ENCODE results near the gene SERPINB6. TPM values are rescaled to one million over a fixed set of nuclear protein-coding genes. Genes with fewer than 3 reads are reported as not detected.

The SERPINB6 gene
- total RNA-seq, 3 donors from 2014 or later (not counting 1 experiment from before 2014, with no cell fraction given), result 120 to 135 (median 129) TPM

DNA sequence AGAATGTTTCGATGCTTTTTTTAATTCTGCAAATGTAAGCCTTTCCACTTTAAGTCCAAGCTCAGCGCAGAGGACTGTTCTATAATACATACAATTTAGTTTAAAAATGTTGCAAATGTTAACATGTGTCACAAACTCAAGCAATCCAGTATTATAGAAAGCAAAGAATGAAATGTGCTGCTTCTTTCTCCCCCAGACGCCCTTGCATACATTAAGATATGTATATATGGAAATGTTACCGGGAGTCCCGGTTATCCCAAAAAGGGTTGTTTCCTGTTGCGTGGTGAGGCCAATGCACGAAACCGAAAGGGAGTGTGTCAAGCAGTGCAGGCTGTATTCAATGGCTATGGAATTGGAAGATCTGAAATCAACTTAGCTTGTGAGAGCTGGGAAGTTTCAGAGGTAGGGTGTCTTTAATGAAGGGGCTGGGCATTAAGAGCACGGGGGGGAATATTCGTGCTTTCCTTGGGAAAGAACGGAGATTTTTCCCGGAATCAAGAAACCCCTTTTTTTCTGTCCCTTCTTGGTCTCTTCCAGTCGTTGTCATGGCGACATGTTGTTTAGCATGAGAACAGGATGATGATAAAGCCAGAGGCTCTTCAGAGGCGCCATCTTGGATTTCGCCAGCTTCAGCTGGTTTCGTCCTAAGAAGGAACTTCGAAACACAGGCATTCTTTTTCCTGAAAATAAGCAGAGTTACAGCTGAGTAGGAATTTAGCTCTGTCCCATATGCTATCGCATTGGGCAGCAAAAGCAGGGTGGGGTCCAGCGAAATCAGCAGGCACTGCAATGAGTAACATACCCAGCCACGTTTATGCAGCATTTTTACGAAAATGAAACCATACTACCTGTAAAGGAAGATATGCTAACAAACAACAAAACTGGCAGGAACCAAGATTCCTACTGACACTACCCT lies 18.2 kb upstream of the SERPINB6 start:
- no peaks in the 10 kb centered on the region for H3K9me3 ChIP-seq (ENCODE audit: control insufficient read depth, insufficient read depth, low read length)
- 0% methylated on average over 20 of the region's 22 CpGs for WGBS (ENCODE audit: insufficient coverage)
- H3K27me3 Mint-ChIP-seq (ENCODE audit: low read depth in 2 of 2), result no peaks in the 10 kb centered on the region
- intact Hi-C loops (cut with micrococcal nuclease), result loop anchor here (1.0 to 2.0 kb wide), 7 partner anchors 17 to 223 kb away; partner anchors contain the start of gene TUBB2A
- H3K27ac ChIP-seq (ENCODE audit: low read length), result peak overlapping the region; percentile 96
- H3K4me1 Mint-ChIP-seq, result peaks cover 26 to 34% of the 10 kb centered on the region in 2 donors
- peak overlapping the region; percentile 95 to 99 for H3K27ac Mint-ChIP-seq
- H3K27me3 ChIP-seq (ENCODE audit: control insufficient read depth, insufficient read depth, low read length), result no peaks in the 10 kb centered on the region
- H3K4me3 Mint-ChIP-seq, result peak overlapping the region; percentile 96
- no peaks in the 10 kb centered on the region for H3K9me3 Mint-ChIP-seq
- H3K36me3 ChIP-seq (ENCODE audit: control insufficient read depth, insufficient read depth, low read length), result no peaks in the 10 kb centered on the region
- H3K36me3 Mint-ChIP-seq, result no peaks in the 10 kb centered on the region
- TF ChIP-seq, protein P1, sequence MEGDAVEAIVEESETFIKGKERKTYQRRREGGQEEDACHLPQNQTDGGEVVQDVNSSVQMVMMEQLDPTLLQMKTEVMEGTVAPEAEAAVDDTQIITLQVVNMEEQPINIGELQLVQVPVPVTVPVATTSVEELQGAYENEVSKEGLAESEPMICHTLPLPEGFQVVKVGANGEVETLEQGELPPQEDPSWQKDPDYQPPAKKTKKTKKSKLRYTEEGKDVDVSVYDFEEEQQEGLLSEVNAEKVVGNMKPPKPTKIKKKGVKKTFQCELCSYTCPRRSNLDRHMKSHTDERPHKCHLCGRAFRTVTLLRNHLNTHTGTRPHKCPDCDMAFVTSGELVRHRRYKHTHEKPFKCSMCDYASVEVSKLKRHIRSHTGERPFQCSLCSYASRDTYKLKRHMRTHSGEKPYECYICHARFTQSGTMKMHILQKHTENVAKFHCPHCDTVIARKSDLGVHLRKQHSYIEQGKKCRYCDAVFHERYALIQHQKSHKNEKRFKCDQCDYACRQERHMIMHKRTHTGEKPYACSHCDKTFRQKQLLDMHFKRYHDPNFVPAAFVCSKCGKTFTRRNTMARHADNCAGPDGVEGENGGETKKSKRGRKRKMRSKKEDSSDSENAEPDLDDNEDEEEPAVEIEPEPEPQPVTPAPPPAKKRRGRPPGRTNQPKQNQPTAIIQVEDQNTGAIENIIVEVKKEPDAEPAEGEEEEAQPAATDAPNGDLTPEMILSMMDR (IDR thresholded peaks at IDR 0.05), result peak; percentile 48
- peak overlapping the region; percentile 79 for H3K4me3 ChIP-seq (ENCODE audit: low read length)
- ATAC-seq, result peak; percentile 65 to 81 (median 77)
- H3K4me1 ChIP-seq (ENCODE audit: control insufficient read depth, insufficient read depth, low read length), result peaks cover 25% of the 10 kb centered on the region
- peak; percentile 67 to 98 for DNase-seq

DNA sequence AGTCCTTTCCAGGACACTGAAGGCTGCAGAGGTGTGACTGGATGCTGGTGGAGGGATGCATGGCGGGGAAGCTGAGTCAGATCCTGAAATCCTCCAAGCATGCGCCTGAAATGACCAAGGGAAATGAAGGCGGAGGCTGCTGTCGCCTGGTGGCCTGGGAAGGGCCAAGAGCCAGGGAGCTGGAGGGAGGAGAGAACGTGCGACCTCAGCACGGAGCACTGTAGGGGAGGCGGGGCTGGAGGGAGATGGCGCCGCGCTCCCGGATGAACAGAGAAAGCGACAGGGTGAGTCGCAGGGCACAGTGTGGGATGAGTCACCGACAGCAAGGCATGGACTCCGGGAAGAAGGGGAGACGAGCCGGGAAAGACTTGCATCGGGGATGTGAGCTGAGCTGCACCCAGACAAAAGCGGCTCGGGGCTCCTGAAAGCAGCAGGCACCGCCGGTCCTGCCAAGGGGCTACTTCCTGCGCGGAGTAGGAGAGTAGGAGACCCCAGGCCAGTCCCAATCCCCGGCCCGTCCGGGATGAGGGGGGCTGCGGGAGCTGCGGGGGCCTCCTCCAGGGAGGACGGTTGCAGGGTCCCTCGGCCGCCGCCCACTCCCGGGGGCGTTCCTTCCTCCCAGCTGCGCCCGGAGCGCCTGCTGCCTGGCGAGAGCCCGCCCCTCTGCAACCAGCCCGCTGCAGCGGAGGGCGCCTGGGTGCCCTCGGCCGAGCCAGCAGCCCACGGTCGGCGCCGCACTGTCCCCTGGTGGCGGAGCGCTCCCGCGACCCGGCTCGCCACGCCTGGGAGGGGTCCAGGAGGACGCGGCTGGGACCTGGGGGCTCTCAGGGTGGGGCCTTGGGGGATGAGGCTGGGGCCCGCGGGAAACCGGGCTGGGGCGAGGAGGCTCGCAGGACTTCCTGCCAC lies 17.3 kb upstream of the SERPINB6 start:
- peak; percentile 77 to 89 for DNase-seq
- Histone ChIP-seq H3K36me3 (ENCODE audit: control insufficient read depth, insufficient read depth, low read length) (no peaks in the 10 kb centered on the region), H3K27ac (ENCODE audit: low read length) (peak overlapping the region; percentile 96), H3K4me1 (ENCODE audit: control insufficient read depth, insufficient read depth, low read length) (peaks cover 25% of the 10 kb centered on the region), H3K27me3 (ENCODE audit: control insufficient read depth, insufficient read depth, low read length) (no peaks in the 10 kb centered on the region), H3K4me3 (ENCODE audit: low read length) (peak overlapping the region; percentile 79), H3K9me3 (ENCODE audit: control insufficient read depth, insufficient read depth, low read length) (no peaks in the 10 kb centered on the region)
- peak overlapping the region; percentile 95 to 99 for H3K27ac Mint-ChIP-seq
- no peaks in the 10 kb centered on the region for H3K36me3 Mint-ChIP-seq
- intact Hi-C loops (cut with micrococcal nuclease), result loop anchor here (1.0 to 2.0 kb wide), 7 partner anchors 16 to 222 kb away; partner anchors contain the start of gene TUBB2A
- peak overlapping the region; percentile 96 for H3K4me3 Mint-ChIP-seq
- no peaks in the 10 kb centered on the region for H3K27me3 Mint-ChIP-seq (ENCODE audit: low read depth in 2 of 2)
- under 1% methylated on average over 64 of the region's 64 CpGs for WGBS (ENCODE audit: insufficient coverage)
- TF ChIP-seq, protein P1 (IDR thresholded peaks at IDR 0.05), result peak; percentile 86
- H3K9me3 Mint-ChIP-seq, result no peaks in the 10 kb centered on the region
- peak; percentile 76 to 90 (median 82) for ATAC-seq
- H3K4me1 Mint-ChIP-seq, result peaks cover 26 to 34% of the 10 kb centered on the region in 2 donors

DNA sequence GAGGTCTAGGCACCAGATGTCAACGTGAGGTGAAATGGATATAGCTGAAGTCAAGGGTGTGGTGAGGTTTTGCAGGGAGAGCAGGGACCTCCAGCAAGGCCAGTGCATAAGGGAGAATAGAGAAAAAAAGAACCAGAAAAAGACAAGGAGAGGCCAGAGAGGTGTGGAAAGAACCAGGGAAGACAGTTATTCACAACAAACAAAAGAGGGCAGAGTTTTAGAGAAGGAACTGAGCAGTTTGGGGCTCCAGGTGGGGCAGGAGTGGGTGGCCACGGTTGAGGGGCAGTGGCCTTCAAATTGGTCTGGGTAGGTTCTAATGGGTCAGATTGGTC lies 16.7 kb upstream of the SERPINB6 start:
- Histone ChIP-seq H3K27ac (ENCODE audit: low read length) (peak overlapping the region; percentile 96), H3K4me1 (ENCODE audit: control insufficient read depth, insufficient read depth, low read length) (peaks cover 25% of the 10 kb centered on the region), H3K36me3 (ENCODE audit: control insufficient read depth, insufficient read depth, low read length) (no peaks in the 10 kb centered on the region), H3K4me3 (ENCODE audit: low read length) (peak overlapping the region; percentile 79), H3K27me3 (ENCODE audit: control insufficient read depth, insufficient read depth, low read length) (no peaks in the 10 kb centered on the region), H3K9me3 (ENCODE audit: control insufficient read depth, insufficient read depth, low read length) (no peaks in the 10 kb centered on the region)
- TF ChIP-seq, protein P1 (IDR thresholded peaks at IDR 0.05), result no peak
- Mint-ChIP-seq H3K4me3 (peak overlapping the region; percentile 89), H3K27ac (peak overlapping the region; percentile 95 to 99), H3K4me1 (peaks cover 26 to 34% of the 10 kb centered on the region in 2 donors), H3K36me3 (no peaks in the 10 kb centered on the region), H3K9me3 (no peaks in the 10 kb centered on the region), H3K27me3 (ENCODE audit: low read depth in 2 of 2) (peaks cover 0 to 2% of the 10 kb centered on the region in 2 donors)
- intact Hi-C loops (cut with micrococcal nuclease), result loop anchor here (2.0 kb wide), 1 partner anchor 15 kb away; no protein-coding TSS in a partner anchor
- DNase-seq (no peak), ATAC-seq (no peak)
- WGBS (ENCODE audit: insufficient coverage), result 27% methylated on average over 2 of the region's 2 CpGs
